GM12801 (cell line): ENCODE measurements around the gene TLR10.

ENCODE experiments used
- TF ChIP-seq, protein P1 (sequence below): IDR thresholded peaks from one replicate; pipeline ENCODE4 v1.5.1; 2011; ENCODE audit warnings: control low read depth; ENCODE audit not compliant: insufficient read length; ENCODE audit errors: extremely low read depth

The TLR10 gene

DNA sequence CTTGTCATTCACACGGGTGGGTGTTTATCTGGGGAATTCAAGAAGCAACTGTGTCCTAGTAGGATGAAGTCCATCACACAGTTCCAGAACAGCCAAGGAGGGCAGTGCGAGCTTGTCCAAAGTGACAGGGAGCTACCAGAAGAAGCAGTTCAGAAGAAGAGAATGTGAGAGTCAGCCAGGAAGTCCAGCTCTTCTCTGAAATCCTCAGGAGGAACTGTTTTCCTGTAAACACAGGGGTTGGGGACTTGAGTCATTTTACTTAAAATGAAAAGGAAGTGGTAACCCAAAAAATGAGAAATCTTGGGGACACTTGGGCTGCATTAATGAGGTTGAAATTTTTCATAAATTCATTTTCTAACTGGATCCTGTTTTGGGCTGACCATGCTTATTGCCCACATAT is 8.2 kb upstream of the TLR10 start:
- TF ChIP-seq, protein P1, sequence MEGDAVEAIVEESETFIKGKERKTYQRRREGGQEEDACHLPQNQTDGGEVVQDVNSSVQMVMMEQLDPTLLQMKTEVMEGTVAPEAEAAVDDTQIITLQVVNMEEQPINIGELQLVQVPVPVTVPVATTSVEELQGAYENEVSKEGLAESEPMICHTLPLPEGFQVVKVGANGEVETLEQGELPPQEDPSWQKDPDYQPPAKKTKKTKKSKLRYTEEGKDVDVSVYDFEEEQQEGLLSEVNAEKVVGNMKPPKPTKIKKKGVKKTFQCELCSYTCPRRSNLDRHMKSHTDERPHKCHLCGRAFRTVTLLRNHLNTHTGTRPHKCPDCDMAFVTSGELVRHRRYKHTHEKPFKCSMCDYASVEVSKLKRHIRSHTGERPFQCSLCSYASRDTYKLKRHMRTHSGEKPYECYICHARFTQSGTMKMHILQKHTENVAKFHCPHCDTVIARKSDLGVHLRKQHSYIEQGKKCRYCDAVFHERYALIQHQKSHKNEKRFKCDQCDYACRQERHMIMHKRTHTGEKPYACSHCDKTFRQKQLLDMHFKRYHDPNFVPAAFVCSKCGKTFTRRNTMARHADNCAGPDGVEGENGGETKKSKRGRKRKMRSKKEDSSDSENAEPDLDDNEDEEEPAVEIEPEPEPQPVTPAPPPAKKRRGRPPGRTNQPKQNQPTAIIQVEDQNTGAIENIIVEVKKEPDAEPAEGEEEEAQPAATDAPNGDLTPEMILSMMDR, result no peak

DNA sequence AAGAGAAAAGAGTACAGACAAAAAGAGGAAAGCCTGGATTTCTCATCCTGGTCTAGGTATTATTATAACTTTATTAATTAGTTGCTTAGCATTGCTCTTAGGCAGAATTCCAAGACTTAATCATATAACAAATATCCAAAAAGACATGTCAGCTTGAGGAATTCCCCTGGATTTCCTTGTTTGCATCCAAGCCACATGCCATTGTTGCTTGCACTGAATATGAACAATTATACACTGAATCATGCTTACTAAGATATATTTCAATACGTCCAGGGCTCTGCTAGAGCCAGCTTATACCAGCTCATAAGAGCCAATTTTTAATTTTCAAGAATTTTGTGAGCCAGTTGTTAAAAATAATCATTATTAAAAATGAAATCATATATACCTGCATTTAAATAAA is 5.5 kb upstream of the TLR10 start:
- TF ChIP-seq, protein P1, result no peak

DNA sequence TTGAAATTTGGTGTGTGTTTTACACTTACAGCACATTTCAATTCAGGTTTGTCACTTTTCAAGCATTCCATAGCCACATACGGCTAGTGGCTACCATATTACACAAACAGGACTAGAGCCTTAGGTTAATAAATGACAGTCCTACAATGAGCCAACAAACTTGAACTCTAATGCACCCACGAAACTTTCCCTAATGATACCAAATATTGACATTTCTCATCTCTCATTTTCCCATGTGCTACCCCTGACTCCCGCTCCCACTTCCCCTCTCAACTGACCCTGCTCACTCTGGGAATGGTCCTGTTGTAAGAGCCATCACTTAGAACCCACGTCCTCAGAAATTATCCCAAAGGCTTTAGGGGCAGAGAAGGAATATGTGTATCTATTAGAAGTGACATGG is 4.9 kb upstream of the TLR10 start:
- TF ChIP-seq, protein P1, result no peak

DNA sequence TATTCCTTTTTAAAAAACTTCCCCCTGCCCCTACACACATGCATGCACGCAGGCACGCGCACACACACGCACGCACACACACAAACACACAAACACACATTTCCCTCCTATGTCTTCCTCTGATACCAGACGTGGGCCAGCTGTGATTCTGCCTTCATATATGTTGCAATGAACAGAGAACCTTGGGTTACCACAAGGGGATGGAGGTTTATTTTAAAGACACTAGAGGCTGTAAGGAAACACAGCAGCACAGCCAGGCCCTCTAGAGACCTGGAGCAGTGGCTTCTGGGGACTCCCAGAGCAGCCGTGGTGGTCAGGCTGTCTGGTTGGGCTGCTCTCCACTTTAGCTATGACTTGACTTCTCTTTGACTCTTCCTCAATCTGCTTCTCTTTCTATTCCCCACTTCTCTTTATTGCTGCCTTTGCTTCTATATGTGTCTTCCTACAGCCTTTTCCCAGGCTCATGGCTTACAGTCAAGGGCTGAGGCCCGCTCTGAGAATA is 3.2 kb upstream of the TLR10 start:
- TF ChIP-seq, protein P1, result no peak

DNA sequence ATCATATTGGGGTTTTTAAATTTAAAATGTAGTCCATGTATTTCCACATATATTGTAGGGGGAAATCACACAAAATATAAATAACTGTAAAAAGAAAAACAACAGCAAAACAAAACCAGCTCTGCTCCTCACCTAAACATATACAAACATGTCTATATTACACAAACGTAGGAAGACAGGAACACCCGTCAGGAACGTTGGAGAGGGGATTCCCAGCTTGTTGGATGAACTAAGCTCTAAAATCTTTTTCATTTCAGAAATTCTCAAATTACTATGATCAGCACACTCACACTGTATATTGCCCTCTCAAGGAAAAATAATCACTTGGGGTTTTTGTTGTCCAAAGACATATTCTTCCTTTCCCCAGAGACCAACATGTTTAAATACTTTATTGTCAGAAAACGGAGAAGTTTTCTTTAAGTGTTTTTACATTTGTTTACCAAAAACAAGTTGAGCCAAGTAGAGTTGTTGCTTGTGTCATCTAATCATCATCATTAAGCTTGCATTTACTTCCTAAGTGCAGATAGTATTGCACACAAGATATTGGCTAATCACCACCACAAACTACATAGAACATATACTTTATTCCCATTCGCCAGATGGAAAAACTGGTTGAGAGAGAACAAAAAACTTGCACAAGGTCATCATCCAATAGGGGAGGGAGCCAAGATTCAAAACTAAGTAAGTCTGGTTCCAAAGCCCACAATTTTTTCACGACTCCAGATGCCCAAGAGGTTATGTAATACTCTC is 2.4 kb upstream of the TLR10 start:
- TF ChIP-seq, protein P1, result no peak

DNA sequence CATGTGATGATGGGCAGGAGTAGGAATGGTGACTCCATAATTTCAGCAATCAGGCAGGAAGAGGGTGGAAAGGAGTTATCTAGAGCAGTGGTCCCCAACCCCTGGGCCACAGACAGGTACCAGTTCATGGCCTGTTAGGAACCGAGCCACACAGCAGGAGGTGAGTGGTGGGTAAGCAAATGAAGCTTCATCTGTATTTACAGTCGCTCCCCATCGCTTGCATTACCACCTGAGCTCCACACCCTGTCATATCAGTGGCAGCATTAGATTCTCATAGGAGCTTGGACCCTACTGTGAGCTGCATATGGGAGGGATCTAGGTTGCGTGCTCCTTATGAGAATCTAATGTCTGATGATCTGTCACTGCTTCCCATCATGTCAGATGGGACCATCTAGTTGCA is 1.4 kb upstream of the TLR10 start:
- TF ChIP-seq, protein P1, result no peak

DNA sequence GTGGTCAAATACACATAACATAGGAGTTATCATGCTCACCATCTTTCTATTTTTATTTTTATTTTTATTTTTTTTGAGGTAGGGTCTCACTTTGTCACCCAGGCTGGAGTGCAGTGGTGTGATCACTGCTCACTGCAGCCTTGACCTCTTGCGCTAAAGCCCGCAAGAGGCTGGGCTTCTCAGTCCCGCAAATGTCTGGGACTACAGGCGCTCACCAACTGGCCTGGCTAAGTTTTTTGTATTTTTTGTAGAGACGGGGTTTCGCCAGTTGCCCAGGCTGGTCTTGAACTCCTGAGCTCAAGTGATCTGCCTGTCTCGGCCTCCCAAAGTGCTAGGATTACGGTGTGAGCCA is 295 bp upstream of the TLR10 start:
- TF ChIP-seq, protein P1, result no peak
